Measurements from ENCODE around the gene ANO4.
"Not testable (repeated sequence)": the region's sequence is repeated elsewhere in the genome, so short reads cannot be mapped to it uniquely, and the experiment has no call there.

ANO4 gene

GRCh38 chr12:101053203-101053602, 258.6 kb downstream of the ANO4 start:
- TF ChIP-seq CTCF (IDR thresholded peaks at IDR 0.05; ENCODE audit: low read depth, low read length, missing control alignments), result no peak

GRCh38 chr12:101055940-101056339, 261.4 kb downstream of the ANO4 start:
- no peak overlapping the region for H3K4me3 ChIP-seq (ENCODE audit: low read depth, low read length)
- TF ChIP-seq CTCF (IDR thresholded peaks at IDR 0.05; ENCODE audit: low read depth, low read length, missing control alignments), result no peak
- in situ Hi-C loops (cut with HindIII; ENCODE audit: low sequenced_read_pairs), result no loop called here
- no peak for DNase-seq (ENCODE audit: low read depth)

More at GRCh38 chr12:101053203-101053602, 258.6 kb downstream of the ANO4 start:
- in situ Hi-C loops (cut with HindIII; ENCODE audit: low sequenced_read_pairs), result loop anchor here (5.0 kb wide), 1 partner anchor 36 kb away; no protein-coding TSS in a partner anchor
- DNase-seq (ENCODE audit: low read depth), result no peak
- no peak overlapping the region for H3K4me3 ChIP-seq (ENCODE audit: low read depth, low read length)

- DNase-seq (ENCODE audit: low read depth); H3K4me3 ChIP-seq (ENCODE audit: low read depth, low read length); in situ Hi-C loops (cut with HindIII; ENCODE audit: low sequenced_read_pairs): not testable (repeated sequence)
Observed at GRCh38 chr12:101062508-101062907, 267.9 kb downstream of the ANO4 start.

GRCh38 chr12:101064721-101065120, 270.1 kb downstream of the ANO4 start:
- TF ChIP-seq CTCF (IDR thresholded peaks at IDR 0.05; ENCODE audit: low read depth, low read length, missing control alignments), result no peak
- no peak overlapping the region for H3K4me3 ChIP-seq (ENCODE audit: low read depth, low read length)
- DNase-seq (ENCODE audit: low read depth), result no peak
- in situ Hi-C loops (cut with HindIII; ENCODE audit: low sequenced_read_pairs), result no loop called here

- TF ChIP-seq CTCF (IDR thresholded peaks at IDR 0.05; ENCODE audit: low read depth, low read length, missing control alignments), result no peak
- in situ Hi-C loops (cut with HindIII; ENCODE audit: low sequenced_read_pairs), result no loop called here
- no peak overlapping the region for H3K4me3 ChIP-seq (ENCODE audit: low read depth, low read length)
- DNase-seq (ENCODE audit: low read depth), result no peak
Observed at GRCh38 chr12:101066489-101066888, 271.9 kb downstream of the ANO4 start.

GRCh38 chr12:101068402-101068801, 273.8 kb downstream of the ANO4 start:
- H3K4me3 ChIP-seq (ENCODE audit: low read depth, low read length), result no peak overlapping the region
- TF ChIP-seq CTCF (IDR thresholded peaks at IDR 0.05; ENCODE audit: low read depth, low read length, missing control alignments), result no peak
- DNase-seq (ENCODE audit: low read depth), result no peak
- in situ Hi-C loops (cut with HindIII; ENCODE audit: low sequenced_read_pairs), result no loop called here

GRCh38 chr12:101068836-101069235, 274.3 kb downstream of the ANO4 start:
- no peak overlapping the region for H3K4me3 ChIP-seq (ENCODE audit: low read depth, low read length)
- in situ Hi-C loops (cut with HindIII; ENCODE audit: low sequenced_read_pairs), result no loop called here
- no peak for DNase-seq (ENCODE audit: low read depth)
- no peak for TF ChIP-seq CTCF (IDR thresholded peaks at IDR 0.05; ENCODE audit: low read depth, low read length, missing control alignments)

Measured in astrocyte of the cerebellum (primary cell).